ENCODE measurements around the gene GEMIN2.
"Not testable (repeated sequence)": the region's sequence is repeated elsewhere in the genome, so short reads cannot be mapped to it uniquely, and the experiment has no call there.

Gene GEMIN2, protein sequence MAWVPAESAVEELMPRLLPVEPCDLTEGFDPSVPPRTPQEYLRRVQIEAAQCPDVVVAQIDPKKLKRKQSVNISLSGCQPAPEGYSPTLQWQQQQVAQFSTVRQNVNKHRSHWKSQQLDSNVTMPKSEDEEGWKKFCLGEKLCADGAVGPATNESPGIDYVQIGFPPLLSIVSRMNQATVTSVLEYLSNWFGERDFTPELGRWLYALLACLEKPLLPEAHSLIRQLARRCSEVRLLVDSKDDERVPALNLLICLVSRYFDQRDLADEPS

GRCh38 chr14:39114073-39114838, at the start of gene GEMIN2:
Gene GEMIN2, plus strand, starts transcription at chr14:39114323. Its CDS starts 16 bp downstream, at chr14:39114339.
- H3K4me3 ChIP-seq (IDR thresholded peaks at IDR 0.05; ENCODE audit: insufficient read depth, low read depth, low read length), result no peak within 1 kb of the TSS
- peak within 1 kb of the TSS; percentile 54 for H3K27ac ChIP-seq
- peak within 1 kb of the TSS; percentile 41; the same call in 1 of the 2 replicates for H3K9ac ChIP-seq
- peak within 1 kb of the TSS; percentile 56 for H3K4me2 ChIP-seq
- no peaks in the 10 kb centered on the region for H3K27me3 ChIP-seq (ENCODE audit: insufficient read depth, low read depth)
- no peak for TF ChIP-seq CTCF (conservative IDR thresholded peaks at IDR 0.05; ENCODE audit: low read depth, low read length)
- no peaks in the 10 kb centered on the region for H3K36me3 ChIP-seq (ENCODE audit: insufficient read depth)
- peak within 1 kb of the TSS; percentile 90 for H2AFZ ChIP-seq (ENCODE audit: low read depth)
- H4K20me1 ChIP-seq (ENCODE audit: insufficient read depth), result no peaks in the 10 kb centered on the region
- no peaks in the 10 kb centered on the region for H3K79me2 ChIP-seq (ENCODE audit: insufficient read depth, low read depth)
- H3K4me1 ChIP-seq (ENCODE audit: low read depth, poor library complexity, severe bottlenecking), result peaks cover 11% of the 10 kb centered on the region

- not testable (repeated sequence) for H3K9ac ChIP-seq; H3K27me3 ChIP-seq (ENCODE audit: insufficient read depth, low read depth); H3K36me3 ChIP-seq (ENCODE audit: insufficient read depth); H3K27ac ChIP-seq; H3K4me3 ChIP-seq (IDR thresholded peaks at IDR 0.05; ENCODE audit: insufficient read depth, low read depth, low read length); H3K4me2 ChIP-seq; H3K79me2 ChIP-seq (ENCODE audit: insufficient read depth, low read depth); H3K4me1 ChIP-seq (ENCODE audit: low read depth, poor library complexity, severe bottlenecking); H2AFZ ChIP-seq (ENCODE audit: low read depth); H4K20me1 ChIP-seq (ENCODE audit: insufficient read depth)
Observed at GRCh38 chr14:39069169-39069805, 44.8 kb upstream of the GEMIN2 start.

DNA sequence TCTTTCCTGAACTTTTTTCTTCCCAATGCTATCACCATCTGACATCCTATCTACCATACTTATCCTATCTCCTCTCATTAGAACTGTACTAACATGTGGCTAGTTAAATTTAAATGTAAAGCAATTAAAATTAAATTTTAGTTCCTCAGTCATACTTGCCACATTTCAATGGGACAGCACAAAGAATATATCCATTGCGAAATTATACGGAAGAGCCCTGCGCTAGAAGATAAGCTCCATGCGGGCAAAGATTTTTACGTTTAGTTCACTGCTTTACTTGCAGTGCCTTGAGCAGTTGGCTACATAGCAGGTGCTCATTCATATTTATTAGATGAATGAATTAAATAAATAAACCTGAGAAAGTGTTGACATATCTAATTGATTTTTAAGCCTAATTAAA, 44.2 kb upstream of the GEMIN2 start:
- no peak overlapping the region for H3K4me3 ChIP-seq (IDR thresholded peaks at IDR 0.05; ENCODE audit: insufficient read depth, low read depth, low read length)
- no peaks in the 10 kb centered on the region for H3K4me1 ChIP-seq (ENCODE audit: low read depth, poor library complexity, severe bottlenecking)
- H3K9ac ChIP-seq, result no peak overlapping the region
- no peaks in the 10 kb centered on the region for H3K36me3 ChIP-seq (ENCODE audit: insufficient read depth)
- H3K27me3 ChIP-seq (ENCODE audit: insufficient read depth, low read depth), result no peaks in the 10 kb centered on the region
- no peak overlapping the region for H3K4me2 ChIP-seq
- no peak overlapping the region for H3K27ac ChIP-seq
- no peak overlapping the region for H2AFZ ChIP-seq (ENCODE audit: low read depth)
- no peaks in the 10 kb centered on the region for H3K79me2 ChIP-seq (ENCODE audit: insufficient read depth, low read depth)
- no peaks in the 10 kb centered on the region for H4K20me1 ChIP-seq (ENCODE audit: insufficient read depth)
- TF ChIP-seq CTCF (conservative IDR thresholded peaks at IDR 0.05; ENCODE audit: low read depth, low read length), result no peak

GRCh38 chr14:39071096-39071495, 43.0 kb upstream of the GEMIN2 start:
- Histone ChIP-seq H3K4me2 (no peak overlapping the region), H3K4me3 (IDR thresholded peaks at IDR 0.05; ENCODE audit: insufficient read depth, low read depth, low read length) (no peak overlapping the region), H2AFZ (ENCODE audit: low read depth) (no peak overlapping the region), H3K27ac (no peak overlapping the region), H3K79me2 (ENCODE audit: insufficient read depth, low read depth) (no peaks in the 10 kb centered on the region), H3K27me3 (ENCODE audit: insufficient read depth, low read depth) (no peaks in the 10 kb centered on the region), H4K20me1 (ENCODE audit: insufficient read depth) (no peaks in the 10 kb centered on the region), H3K4me1 (ENCODE audit: low read depth, poor library complexity, severe bottlenecking) (no peaks in the 10 kb centered on the region), H3K36me3 (ENCODE audit: insufficient read depth) (no peaks in the 10 kb centered on the region), H3K9ac (no peak overlapping the region)
- no peak for TF ChIP-seq CTCF (conservative IDR thresholded peaks at IDR 0.05; ENCODE audit: low read depth, low read length)

Data from KMS-11 (cell line).